Measurements from ENCODE around the gene HACD2.
A peak's percentile ranks its signal among the peaks of the same experiment; 100 is the strongest.

The HACD2 gene

DNA sequence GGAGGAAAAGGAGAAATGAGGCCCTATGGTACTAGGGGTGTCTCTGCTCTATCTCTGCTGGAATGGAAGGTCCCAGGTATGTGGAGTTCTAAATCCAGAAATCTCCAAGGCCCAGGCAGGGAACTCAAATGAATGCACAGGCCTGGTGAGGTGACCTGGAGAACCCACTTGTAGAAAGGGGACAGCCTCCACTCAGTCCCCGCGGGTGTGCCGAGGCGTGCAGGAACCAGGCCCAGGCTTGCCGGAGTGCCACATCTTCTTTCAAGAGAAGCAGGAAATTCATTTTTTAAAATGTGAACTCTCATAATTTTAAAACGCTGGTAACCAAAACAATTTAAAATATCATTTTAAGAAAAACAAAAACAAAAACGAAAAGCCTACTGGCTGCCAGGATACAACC is 103.8 kb downstream of the HACD2 start:
- no peak for DNase-seq (ENCODE audit: low spot score)

DNA sequence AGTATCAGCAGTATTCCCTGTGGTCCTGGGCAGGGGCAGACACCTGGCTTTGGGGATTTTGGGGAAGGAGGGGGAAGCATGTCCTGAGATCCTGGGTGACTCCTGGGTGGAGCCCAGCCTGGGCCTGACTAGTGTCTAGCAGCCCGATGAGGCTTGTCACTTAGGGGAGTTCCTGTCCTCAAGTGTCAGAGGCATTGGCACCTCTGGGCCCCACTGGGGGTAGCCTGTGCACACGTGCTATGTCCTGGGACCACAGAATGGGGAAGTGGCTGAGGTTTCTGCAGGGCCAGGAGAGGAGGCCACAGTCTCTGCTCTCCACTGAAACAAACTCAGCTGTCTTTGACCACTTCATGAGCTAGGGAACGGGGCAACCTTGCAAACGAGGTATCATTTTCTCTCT is 104.4 kb downstream of the HACD2 start:
- no peak for DNase-seq (ENCODE audit: low spot score)

DNA sequence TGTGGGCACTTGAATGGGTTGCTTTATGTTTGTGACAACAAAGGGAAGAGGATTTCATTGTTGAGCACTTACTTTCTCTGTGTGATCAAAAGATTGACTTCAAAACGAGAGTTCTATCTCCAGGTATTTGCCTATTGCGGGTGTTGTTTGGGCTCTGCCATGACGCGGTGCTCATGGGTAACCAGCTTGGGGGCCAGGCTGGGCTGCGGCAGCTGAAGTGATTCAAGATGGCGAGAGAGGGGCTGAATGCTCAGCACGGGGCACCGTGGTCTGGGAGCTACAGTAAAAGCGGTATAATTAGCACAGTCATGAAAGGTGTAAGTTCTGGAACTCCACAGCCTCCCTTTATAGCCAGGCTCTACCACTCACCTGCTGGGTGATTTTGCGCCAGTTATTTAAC is 105.0 kb downstream of the HACD2 start:
- DNase-seq (ENCODE audit: low spot score): no peak

DNA sequence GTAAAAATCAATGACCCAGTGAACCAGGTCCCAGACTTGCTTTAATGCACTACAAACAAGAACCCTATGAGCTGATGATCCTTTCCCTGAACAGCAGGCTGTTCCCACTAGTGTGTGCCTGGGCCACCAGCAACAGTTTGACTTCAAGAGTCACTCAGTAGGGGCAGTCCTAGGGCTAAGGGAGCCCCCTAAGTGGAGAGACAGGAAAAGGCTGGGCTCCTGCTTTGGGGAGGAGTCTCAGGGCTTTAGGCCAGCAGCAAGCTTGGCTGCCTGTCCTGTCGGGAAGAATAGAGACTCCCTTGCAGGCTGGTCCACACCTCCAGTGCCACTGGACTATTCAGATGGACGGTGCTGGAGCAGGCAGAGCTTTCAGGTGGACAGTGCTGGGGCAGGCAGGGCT is 106.5 kb downstream of the HACD2 start:
- no peak for DNase-seq (ENCODE audit: low spot score)

DNA sequence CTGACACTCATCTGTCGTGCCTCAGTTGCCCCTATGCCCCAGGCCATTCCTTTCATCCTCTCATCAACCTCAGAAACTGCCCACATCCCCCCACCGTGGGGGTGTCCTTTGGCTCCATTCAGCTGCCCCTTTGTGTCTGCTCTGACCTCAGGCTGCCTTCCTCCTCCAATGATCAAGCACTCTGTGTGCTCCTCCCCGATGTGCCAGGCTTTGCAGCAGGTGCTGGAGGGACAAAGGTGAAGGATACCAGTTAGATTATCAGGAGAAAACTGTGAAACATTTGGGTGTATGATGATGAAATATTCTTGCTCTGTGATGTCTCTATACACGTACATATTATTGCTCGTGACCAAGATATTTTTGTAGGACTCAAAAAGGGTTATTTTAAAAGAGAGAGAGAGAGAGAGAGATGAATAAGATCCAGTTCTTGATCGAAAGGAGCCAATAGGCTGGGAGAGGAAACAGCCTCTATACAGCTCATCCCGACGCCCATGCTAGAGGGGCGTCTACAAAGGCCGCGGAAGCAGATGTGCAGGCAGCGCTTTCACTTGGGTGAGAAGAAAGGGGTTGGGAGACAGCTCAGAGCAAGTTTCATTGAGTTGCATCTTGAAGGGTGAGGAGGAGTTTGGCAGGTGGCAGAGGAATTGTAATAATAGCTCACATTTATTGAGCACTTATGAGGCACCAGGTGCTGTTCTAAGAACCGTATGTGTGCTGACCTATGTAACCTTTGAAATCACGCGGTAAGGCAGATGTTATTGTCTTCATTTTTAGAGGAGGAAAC is 107.7 kb downstream of the HACD2 start:
- DNase-seq (ENCODE audit: low spot score): no peak

DNA sequence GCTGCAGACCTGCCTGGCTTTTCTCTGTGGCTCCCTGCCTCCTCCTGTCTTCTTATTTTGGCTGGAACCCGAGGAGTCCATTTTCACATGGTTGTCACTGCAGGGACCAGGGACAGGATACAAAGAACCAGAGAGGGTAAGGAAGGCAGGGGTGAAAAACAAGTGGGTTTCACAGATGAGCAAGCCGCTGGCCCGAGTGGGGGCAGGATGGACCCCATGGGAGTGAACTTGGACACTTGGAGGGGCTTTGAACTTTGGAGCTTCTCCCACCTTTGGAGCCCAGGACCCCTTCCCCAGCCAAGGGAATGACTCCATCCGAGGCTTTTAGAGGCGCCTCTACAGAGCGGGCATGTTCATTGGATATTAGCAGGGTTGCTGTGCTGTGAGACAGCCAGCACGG is 109.1 kb downstream of the HACD2 start:
- no peak for DNase-seq (ENCODE audit: low spot score)

DNA sequence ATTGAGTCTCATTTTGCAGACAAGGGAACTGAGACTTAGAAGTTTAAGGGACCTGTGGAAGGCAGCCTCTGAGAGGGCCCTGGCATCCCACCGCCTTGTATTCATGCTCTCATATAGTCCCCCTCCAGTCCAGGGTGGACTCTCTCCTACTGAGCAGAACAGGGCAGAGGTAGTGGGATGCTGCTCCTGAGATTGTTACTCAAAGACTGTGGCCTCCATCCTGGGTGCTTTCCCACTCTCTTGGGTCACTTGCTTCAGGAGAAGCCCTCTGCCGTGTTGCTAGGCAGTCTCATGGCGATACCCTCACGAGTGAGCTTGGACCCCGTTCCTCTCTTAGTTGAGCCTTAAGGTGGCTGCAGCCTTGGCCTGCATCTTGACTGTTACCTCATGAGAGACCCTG is 113.7 kb downstream of the HACD2 start:
- DNase-seq (ENCODE audit: low spot score): no peak

DNA sequence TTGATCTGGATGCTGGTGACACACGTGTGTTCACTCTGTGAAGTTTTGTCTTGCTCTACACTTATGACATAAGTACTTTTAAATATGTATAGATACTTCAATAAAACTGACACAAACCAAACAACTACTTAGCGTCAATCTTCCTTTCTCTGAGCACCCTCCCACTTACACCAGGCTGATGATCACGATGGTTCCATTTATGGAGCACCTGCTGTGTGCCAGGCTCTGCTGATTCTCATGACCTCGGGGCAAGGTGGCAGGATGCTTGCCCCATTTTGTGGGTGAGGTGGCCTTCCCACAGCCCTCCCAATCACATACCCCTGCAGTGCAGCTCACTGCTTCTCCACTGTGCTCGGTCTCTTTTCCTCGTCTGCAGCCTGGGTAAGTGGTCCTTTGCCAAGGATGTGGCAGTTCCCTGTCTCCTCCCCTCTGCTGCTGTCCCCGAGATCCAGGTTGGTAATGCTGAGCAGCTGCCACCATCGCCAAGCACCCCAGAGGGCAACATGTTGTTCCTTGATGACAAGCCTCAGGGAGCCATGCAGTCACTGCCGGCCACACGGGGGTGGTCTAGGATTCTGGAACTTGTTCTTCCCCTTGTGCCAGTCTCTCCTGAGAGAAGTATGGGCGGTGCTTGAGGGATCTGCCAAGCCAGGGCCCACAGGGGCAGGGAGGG is 115.4 kb downstream of the HACD2 start:
- DNase-seq (ENCODE audit: low spot score): no peak

DNA sequence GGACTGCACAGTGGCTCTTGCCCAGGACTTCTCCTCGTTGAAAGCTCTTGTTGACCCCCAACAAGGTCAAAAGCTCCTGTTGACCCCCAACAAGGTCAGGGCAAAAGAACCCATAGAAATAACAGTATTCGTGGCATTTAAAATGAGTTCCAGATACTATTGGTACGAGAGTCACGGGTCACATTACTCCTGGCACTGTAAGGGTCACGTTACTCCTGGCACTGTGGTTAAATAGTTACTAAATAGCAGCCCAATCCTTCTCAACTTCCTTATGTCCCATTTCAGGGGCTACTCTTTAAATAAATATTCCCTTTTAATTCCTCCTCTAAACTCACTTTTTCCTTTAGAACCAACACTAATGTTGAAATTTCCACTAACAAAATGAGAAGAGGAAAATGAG is 117.8 kb downstream of the HACD2 start:
- DNase-seq (ENCODE audit: low spot score): no peak

DNA sequence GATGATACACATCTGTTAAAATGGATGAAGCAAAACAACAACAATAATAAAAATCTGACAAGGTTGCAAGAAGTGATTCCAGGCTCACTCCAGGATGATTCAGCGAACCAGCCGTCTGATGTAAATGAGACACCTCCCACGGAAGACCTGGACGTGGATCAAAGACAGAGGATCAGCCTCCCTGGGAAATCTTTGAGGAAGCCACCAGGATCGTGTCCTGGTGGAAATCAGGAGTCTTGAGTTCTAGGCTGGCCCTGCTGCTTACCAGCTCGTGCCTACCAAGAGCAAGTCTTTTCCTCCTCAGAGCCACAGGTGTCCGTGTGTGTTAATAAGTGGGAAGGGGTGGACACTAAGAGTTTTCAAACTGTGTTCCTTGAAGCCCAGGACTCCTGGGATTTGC is 120.6 kb downstream of the HACD2 start:
- no peak for DNase-seq (ENCODE audit: low spot score)

DNA sequence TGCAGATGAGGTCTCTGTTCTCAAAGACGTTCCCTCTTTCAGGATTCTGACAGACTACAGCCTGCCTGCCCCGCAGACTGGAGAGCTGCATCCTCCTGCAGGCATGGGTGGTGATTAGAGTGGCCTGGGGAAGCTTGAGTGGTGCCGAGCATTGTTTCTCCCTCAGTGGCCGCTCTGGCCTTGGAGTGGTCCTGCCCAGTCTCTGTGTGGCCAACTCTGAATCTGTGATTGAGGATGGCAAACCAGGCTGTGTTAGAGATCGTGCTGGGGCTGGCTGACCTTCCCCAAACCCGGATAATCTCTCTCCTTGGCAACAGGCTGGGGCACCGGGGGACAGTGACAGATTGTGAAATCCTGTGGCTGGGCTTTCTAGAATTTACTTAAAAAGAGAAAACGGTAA is 125.0 kb downstream of the HACD2 start:
- no peak for DNase-seq (ENCODE audit: low spot score)

DNA sequence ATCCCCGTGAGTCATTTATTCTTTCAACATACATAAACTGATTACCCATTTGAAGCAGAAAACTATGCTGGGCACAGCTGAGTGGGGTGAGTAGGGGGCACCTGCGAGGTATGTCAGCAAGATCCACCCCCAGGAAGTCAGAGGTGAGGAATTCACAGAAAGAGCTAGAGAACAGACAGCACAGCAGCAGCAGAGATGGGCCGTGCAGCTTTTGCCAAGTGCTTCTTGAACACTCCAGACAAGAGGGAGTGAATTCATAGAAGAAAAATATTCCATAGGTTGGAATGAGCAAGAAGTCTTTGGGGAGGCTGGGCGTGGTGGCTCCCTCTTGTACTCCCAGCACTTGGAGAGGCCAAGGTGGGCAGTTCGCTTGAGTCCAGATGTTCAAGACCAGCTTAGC is 126.6 kb downstream of the HACD2 start:
- DNase-seq (ENCODE audit: low spot score): no peak

DNA sequence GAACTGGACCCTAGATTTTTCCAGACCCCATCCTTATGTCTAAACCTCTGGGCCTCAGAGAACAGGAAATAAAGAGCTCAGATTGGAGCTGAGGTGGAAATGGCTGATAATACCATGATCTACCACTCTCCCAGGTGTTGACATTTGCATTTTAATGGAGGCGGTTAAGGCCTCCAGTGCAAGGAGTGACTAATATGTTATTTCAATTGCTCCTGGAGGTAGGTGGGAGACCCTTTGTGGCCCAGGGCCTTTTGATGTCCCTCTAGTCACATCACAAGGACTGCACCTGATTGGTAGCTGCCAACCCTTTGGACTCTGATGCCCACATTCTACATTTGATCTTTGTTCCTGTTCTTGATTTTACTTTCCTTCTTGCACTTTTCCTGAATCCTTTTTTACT is 127.0 kb downstream of the HACD2 start:
- DNase-seq (ENCODE audit: low spot score): peak; percentile 42

DNA sequence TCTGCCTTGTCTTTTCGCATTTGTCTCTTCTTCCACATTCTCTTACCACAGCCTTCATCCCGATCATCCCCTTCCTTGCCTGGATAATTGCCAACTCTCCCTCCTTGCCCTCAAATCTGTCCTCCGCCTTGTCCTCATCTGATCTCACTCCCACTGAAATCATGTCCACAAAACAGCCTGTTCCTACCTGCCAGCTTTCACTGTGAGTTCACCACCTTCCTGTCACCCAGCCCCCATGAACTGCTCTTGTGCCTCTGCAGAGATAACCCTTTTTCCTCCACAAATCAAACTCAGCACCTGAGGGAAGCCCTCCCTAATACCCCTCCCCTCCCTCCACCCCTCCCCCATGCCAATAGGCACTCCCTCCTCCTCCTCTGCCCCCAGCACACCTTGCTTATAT is 131.2 kb downstream of the HACD2 start:
- DNase-seq (ENCODE audit: low spot score): no peak

DNA sequence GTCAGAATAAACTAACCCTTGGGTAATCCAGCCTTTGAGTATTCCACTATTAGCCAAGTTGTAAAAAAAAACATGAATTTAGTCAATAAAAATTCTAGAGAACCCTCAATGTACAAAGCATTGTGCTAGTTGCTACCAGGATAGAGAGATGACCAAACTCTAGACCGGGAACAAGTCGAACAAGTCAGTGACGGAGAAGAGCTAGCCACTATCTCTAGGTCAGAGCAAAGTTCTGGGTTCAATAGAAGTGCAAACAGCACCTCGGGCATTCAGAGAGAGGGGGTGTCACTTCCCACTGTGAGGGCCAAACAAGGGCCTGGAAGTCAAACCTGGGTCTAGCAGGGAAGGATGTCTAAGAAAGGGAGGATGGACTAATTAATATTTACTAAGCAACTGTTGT is 133.7 kb downstream of the HACD2 start:
- no peak for DNase-seq (ENCODE audit: low spot score)

DNA sequence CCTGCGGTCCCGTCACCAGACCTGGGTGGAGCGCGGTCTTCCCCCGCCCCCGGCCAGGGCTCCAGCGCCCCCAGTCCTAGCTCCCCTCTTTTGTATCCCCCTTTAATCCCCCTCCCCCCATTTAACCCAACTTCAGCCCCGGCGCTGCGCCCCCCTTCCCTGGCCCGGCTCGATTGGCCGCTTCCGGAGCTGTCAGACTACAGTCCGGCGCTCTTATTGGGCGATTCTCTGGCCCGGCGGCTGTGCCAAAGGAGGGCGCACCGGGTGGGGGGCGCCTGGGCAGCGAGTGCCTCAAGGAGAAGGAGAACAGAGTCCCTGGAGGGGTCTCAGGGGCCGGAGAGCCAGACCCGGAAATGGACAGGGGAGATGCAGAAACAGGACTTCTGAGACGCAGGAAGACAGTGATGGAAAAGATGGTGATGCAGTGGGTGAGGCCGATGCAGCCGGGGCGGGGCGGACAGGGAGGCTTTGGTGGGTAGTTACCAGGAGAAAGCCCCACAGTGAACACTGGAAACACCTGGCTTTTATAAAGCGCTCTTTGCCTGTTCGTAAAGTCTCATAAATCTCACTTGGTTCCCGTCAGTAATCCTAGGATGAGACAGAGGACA is 134.8 kb downstream of the HACD2 start:
- no peak for DNase-seq (ENCODE audit: low spot score)

DNA sequence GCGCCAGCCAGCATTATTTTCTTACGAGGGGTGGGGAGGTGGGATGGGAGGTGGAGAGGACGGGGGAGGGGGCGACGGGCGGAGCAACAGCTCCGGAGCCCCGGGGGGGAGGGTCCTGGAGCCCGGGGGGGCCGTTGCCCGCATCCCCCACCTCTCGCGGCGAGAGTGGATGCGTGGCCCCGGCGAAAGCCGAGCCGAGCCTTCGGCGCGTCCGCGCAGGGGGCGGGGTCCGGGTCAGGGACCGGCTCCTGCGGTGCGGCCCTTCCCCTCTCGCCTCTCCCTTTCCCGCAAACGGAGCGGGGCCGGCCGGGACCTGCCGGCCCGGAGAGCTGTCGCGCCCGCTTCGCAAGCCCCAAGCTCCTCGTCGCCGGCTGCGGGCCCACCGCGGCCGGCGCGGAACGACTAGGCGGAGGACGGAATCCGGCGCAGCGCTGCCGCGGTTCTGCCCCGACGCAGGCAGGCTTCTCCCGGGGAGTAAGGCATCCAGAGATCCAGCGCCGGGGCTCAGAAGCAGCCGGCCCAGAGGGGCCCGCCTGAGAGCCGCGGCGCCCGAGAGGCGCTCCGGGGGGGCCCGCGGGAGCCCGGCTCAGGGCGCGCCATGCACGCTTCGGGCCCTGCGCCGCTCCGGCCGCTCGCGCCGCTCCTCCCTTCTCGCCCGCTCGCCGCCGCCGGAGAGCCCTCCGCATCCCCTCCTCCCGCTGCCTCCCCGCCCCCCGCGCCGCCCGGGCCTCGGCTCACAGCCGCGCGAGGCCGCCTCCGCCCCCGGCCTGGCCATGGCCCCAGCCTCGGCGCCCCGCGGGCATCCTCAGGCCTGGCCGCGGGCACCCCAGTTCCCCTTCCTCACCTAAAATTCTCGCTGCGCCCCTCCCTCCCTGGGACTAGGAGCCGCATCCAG is 135.5 kb downstream of the HACD2 start:
- no peak for DNase-seq (ENCODE audit: low spot score)

DNA sequence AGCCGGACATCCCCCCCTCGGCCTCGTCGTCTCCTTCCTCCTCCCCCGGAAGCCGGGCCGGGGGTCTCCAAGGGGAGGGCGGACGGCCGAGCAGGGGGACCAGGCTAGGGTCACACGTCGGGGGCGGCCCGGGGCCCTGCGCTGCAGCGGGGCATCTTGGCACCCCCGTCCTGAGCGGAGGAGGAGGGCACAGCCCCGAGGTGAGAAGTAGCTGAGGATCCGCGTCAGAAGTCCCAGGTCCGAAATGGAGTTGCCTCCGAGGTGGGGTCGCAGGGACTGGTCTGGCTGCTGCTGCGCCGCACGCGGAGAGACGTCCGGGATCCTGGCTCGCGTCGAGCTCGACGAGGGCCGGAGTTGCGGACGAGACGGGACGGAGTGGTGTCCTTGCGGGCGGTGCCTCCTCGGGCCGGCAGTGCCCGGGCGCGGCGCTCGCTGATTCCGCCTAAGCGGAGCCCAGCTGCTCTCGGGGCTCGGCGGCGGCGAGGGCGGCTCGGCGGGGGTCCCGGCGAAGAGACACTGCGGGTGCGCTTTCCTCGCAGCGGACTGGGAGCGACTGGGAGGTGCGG is 136.2 kb downstream of the HACD2 start, which contains the start of gene ADCY5:
Gene ADCY5 (minus strand): TSS at position 555 of the 566 bp plus-strand sequence. CDS start 545 bp downstream, at position 10.
- no peak for DNase-seq (ENCODE audit: low spot score)

DNA sequence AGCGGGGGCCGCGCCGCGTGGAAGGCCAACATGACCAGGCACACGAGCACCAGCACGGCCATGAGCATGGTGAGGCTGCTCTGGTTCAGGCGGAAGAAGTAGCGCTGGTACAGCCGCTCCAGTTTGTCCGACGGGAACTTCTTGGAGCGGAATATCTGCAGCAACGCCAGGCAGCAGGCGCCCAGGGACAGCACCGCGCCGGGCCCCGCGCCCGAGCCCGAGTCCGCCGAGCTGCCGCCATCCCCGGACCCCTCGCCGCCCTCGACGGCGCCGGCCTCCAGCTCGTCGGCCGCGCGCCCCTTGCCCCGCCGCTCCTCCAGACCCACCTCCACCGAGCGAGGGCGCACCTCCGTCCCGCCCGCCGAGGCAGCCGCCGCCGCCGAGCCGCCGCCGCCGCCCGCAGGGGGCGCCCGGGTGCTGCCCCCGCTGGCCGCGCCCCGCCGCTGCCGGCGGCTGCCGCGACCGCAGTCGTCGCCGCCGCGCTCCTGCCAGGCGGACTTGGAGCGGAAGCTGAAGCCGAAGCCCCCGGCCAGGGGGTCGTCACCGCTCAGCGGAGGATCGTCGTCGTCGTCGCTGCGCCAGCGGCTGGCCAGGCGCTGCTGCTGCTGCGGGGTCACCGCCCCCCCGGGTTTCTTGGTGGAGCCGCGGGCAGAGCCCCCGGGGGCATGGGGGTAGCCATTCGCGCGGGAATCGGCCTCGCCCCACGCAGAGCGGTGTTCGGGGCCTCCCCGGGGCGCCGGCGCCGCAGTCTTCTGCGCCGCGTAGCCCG is 136.9 kb downstream of the HACD2 start:
- no peak for DNase-seq (ENCODE audit: low spot score)

DNA sequence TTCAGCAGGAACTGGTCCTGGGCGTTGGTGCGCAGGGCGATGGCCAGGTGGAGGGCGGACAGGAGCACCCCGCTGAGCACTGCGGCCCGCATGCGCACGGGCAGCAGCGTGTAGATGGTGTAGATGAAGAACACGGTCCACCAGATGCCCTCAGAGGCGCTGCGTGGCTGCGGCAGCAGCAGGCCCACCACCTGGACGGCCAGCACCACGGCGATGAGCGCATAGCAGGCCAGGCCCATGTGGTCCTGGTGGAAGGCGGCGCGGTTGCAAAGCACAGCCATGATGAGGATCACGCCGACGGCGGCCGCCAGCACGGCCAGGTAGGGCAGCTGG is 137.5 kb downstream of the HACD2 start:
- no peak for DNase-seq (ENCODE audit: low spot score)

DNA sequence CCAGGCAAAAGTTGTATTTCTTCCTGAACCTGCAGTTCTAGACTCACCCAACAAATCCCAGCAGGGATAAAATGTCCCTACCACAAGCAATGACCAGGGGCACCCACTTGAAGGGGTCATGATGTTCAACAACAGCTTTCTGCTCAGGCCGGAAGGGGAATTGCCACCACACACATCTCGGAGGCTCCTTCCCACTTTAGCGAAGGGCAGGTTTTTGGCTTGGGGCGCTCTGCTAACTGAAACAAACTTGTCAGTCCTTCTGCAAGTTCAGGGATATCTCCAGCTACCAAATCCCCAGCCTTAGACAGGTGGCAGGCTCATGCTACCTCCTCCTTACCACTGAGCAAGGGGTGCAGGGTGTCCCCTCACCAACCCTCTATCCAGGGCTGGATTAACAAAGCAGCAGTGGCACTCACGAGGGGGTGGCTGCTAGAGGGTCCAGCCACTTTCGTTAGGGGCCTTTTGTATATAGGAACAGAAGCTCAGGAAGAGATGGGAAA is 138.2 kb downstream of the HACD2 start:
- DNase-seq (ENCODE audit: low spot score): no peak
